Osteocyte (in vitro differentiated cells): Measurements from ENCODE around the gene VPS45. TPM values are rescaled to one million over a fixed set of nuclear protein-coding genes. Genes with fewer than 3 reads are reported as not detected.

ENCODE experiments used
- DNase-seq: peaks from one replicate; pipeline ENCODE4 v3.0.0; 2021; ENCODE audit warnings: mixed read lengths; ENCODE audit not compliant: unreplicated experiment; ENCODE audit errors: extremely low spot score
- H3K27ac Mint-ChIP-seq: one replicate; pipeline ENCODE4 v1.8.0; 2021; ENCODE audit warnings: mild to moderate bottlenecking, mixed read lengths; ENCODE audit not compliant: unreplicated experiment
- H3K27me3 Mint-ChIP-seq: one replicate; pipeline ENCODE4 v1.8.0; 2021; ENCODE audit warnings: mixed read lengths; ENCODE audit not compliant: unreplicated experiment
- H3K36me3 Mint-ChIP-seq: one replicate; pipeline ENCODE4 v1.8.0; 2021; ENCODE audit warnings: mixed read lengths; ENCODE audit not compliant: unreplicated experiment
- H3K4me1 Mint-ChIP-seq: one replicate; pipeline ENCODE4 v1.8.0; 2021; ENCODE audit warnings: mixed read lengths; ENCODE audit not compliant: unreplicated experiment
- H3K4me3 Mint-ChIP-seq: one replicate; pipeline ENCODE4 v1.8.0; 2021; ENCODE audit warnings: mild to moderate bottlenecking, moderate library complexity, mixed read lengths; ENCODE audit not compliant: unreplicated experiment
- H3K9me3 Mint-ChIP-seq: one replicate; pipeline ENCODE4 v1.8.0; 2021; ENCODE audit warnings: mixed read lengths; ENCODE audit not compliant: unreplicated experiment
- CTCF ChIP-seq: fragments of 200-600 bp; sonication (generic); IDR thresholded peaks from 2 replicates; pipeline ENCODE4 v1.5.0; 2021; ENCODE audit warnings: antibody characterized with exemption, mild to moderate bottlenecking, moderate library complexity
- total RNA-seq: library from RNA; stranded (reverse); gene quantifications from 2 replicates; pipeline ENCODE4 v1.2.1, GENCODE V29; 2021

VPS45 gene
- total RNA-seq, 1 donor from 2014 or later: 43.6 TPM

- H3K36me3 Mint-ChIP-seq: peaks cover 36% of the 10 kb centered on the region
- TF ChIP-seq CTCF: no peak
Observed at GRCh38 chr1:150102986-150103385, 35.4 kb downstream of the VPS45 start.

GRCh38 chr1:150106341-150106740 lies 38.8 kb downstream of the VPS45 start:
- DNase-seq: no peak
- Mint-ChIP-seq H3K4me1 (no peaks in the 10 kb centered on the region), H3K27me3 (no peaks in the 10 kb centered on the region), H3K27ac (no peak overlapping the region), H3K36me3 (peaks cover 32% of the 10 kb centered on the region), H3K4me3 (no peak overlapping the region), H3K9me3 (peaks cover 12% of the 10 kb centered on the region)
- TF ChIP-seq CTCF: no peak

More at GRCh38 chr1:150102986-150103385, 35.4 kb downstream of the VPS45 start:
- Mint-ChIP-seq H3K27me3 (no peaks in the 10 kb centered on the region), H3K4me1 (no peaks in the 10 kb centered on the region), H3K9me3 (peaks cover 18% of the 10 kb centered on the region), H3K4me3 (no peak overlapping the region), H3K27ac (no peak overlapping the region)
- DNase-seq: no peak

- no peaks in the 10 kb centered on the region for H3K4me1 Mint-ChIP-seq
Observed at GRCh38 chr1:150109586-150109985, 42.0 kb downstream of the VPS45 start.

GRCh38 chr1:150110116-150110515 lies 42.5 kb downstream of the VPS45 start:
- no peak overlapping the region for H3K27ac Mint-ChIP-seq
- H3K27me3 Mint-ChIP-seq: no peaks in the 10 kb centered on the region
- no peaks in the 10 kb centered on the region for H3K4me1 Mint-ChIP-seq
- peaks cover 13% of the 10 kb centered on the region for H3K9me3 Mint-ChIP-seq
- H3K4me3 Mint-ChIP-seq: no peak overlapping the region
- peaks cover 48% of the 10 kb centered on the region for H3K36me3 Mint-ChIP-seq
- DNase-seq: no peak
- no peak for TF ChIP-seq CTCF

More at GRCh38 chr1:150109586-150109985, 42.0 kb downstream of the VPS45 start:
- Mint-ChIP-seq H3K9me3 (peaks cover 12% of the 10 kb centered on the region), H3K36me3 (peaks cover 46% of the 10 kb centered on the region), H3K27me3 (no peaks in the 10 kb centered on the region), H3K27ac (no peak overlapping the region), H3K4me3 (no peak overlapping the region)
- no peak for TF ChIP-seq CTCF
- no peak for DNase-seq

GRCh38 chr1:150111670-150112069 lies 44.1 kb downstream of the VPS45 start:
- Mint-ChIP-seq H3K36me3 (peaks cover 51% of the 10 kb centered on the region), H3K27me3 (no peaks in the 10 kb centered on the region), H3K4me1 (no peaks in the 10 kb centered on the region), H3K27ac (no peak overlapping the region), H3K9me3 (peaks cover 13% of the 10 kb centered on the region), H3K4me3 (no peak overlapping the region)
- no peak for TF ChIP-seq CTCF
- no peak for DNase-seq
